H1 (cell line): Measurements from ENCODE around the gene SLC2A4RG. TPM values are rescaled to one million over a fixed set of nuclear protein-coding genes. Genes with fewer than 3 reads are reported as not detected.

Experiments used
- FOSL1 ChIP-seq: IDR thresholded peaks from 2 replicates; pipeline ENCODE4 v1.6.1; 2011; ENCODE audit warnings: mild to moderate bottlenecking, low read depth, low read length, moderate library complexity; ENCODE audit not compliant: insufficient read depth
- HDAC2 ChIP-seq, 2 experiments: fragments of 300-600 bp in 1 of 2; sonication (generic) in 1 of 2; IDR thresholded peaks; 2 replicates each; pipeline ENCODE4 v1.6.1; 2011 to 2012; ENCODE audit warnings: low read depth in 2 of 2, low read length in 2 of 2, mild to moderate bottlenecking in 2 of 2, moderate library complexity in 2 of 2, borderline replicate concordance in 1 of 2, inconsistent platforms in 1 of 2
- MAX ChIP-seq: IDR thresholded peaks from 2 replicates; pipeline ENCODE4 v1.6.1; 2012; ENCODE audit warnings: inconsistent platforms
- polyA plus RNA-seq, 7 experiments: library from polyadenylated mRNA; depleted of rRNA in 3 of 7; stranded (reverse) in 5 of 7; unstranded in 2 of 7; fragments of >200 nt in 5 of 7; fragments of 200-250 nt in 2 of 7; gene quantifications; 1 replicate in 5 of 7; 2 replicates in 1 of 7; 4 replicates in 1 of 7; pipeline versions ENCODE4 v1.2.1 to v1.2.3, GENCODE V29; 2011 to 2013; ENCODE audit warnings: missing spikeins in 2 of 7, mixed read lengths in 2 of 7
- total RNA-seq: library from RNA; stranded (reverse); fragmentation: NEBNext Ultra II Directional; extraction: Animal tissue kit (Norgen Biotek cat#: 25700); gene quantifications from 2 replicates; pipeline ENCODE4 v1.2.1, GENCODE V29; 2021

The SLC2A4RG gene
- total and polyA plus RNA-seq, 2 of the 8 experiments (the other 6 are each of a cell fraction or from before 2014, with no cell fraction given) = 15.9 to 29.1 TPM

GRCh38 chr20:63775096-63775978 lies 35.8 kb downstream of the SLC2A4RG start (continued):
- TF ChIP-seq MAX (peak; percentile 15; the same call in 1 of the 2 replicates), HDAC2 (IDR thresholded peaks at IDR 0.05; ENCODE audit: borderline replicate concordance in 1 of 2, low read depth in 2 of 2, low read length in 2 of 2) (0 out of 4 replicates have a peak, but pooled peaks of 1 of the 2 experiments have one; percentile 18), FOSL1 (no peak)
- TF ChIP-seq, all 59 proteins: peak for 12
